BJ (cell line): ENCODE results near the gene LOX. TPM values are rescaled to one million over a fixed set of nuclear protein-coding genes. Genes with fewer than 3 reads are reported as not detected.

Source experiments
- CTCF ChIA-PET: fragments of 350-600 bp; formaldehyde crosslinking; extraction: SDS; loops from one replicate; lab custom pipeline; 2021; ENCODE audit warnings: antibody characterized with exemption, inconsistent platforms; lab: Yijun Ruan, JAX
- POLR2A ChIA-PET: fragments of 300-600 bp; sonication (Branson Sonifier 250); formaldehyde crosslinking; extraction: SDS; loops from one replicate; lab custom pipeline; 2021; ENCODE audit warnings: antibody characterized with exemption; lab: Charles Lee
- DNase-seq: peaks from one replicate; pipeline ENCODE4 v3.0.0-alpha.2; 2011; ENCODE audit warnings: low read depth
- H3K27me3 ChIP-seq: 2 replicates; pipeline ENCODE4 v1.6.0; 2011; ENCODE audit warnings: low read length; ENCODE audit not compliant: control insufficient read depth, insufficient read depth
- H3K36me3 ChIP-seq: 2 replicates; pipeline ENCODE4 v1.5.1; 2011; ENCODE audit warnings: low read length; ENCODE audit not compliant: control insufficient read depth, insufficient read depth
- H3K4me3 ChIP-seq: 2 replicates; pipeline ENCODE4 v1.5.1; 2011; ENCODE audit warnings: low read depth, mild to moderate bottlenecking, control low read depth, low read length
- CTCF ChIP-seq: IDR thresholded peaks from 2 replicates; pipeline ENCODE4 v1.5.1; 2011; ENCODE audit warnings: low read depth, mild to moderate bottlenecking, control low read depth, inconsistent platforms, low read length, moderate library complexity; ENCODE audit not compliant: insufficient read depth
- polyA plus RNA-seq: library from polyadenylated mRNA; depleted of rRNA; stranded (reverse); fragments of >200 nt; gene quantifications from 2 replicates; pipeline ENCODE4 v1.2.3, GENCODE V29; 2011

LOX gene
- polyA plus RNA-seq, 1 experiment, result 668 TPM

DNA sequence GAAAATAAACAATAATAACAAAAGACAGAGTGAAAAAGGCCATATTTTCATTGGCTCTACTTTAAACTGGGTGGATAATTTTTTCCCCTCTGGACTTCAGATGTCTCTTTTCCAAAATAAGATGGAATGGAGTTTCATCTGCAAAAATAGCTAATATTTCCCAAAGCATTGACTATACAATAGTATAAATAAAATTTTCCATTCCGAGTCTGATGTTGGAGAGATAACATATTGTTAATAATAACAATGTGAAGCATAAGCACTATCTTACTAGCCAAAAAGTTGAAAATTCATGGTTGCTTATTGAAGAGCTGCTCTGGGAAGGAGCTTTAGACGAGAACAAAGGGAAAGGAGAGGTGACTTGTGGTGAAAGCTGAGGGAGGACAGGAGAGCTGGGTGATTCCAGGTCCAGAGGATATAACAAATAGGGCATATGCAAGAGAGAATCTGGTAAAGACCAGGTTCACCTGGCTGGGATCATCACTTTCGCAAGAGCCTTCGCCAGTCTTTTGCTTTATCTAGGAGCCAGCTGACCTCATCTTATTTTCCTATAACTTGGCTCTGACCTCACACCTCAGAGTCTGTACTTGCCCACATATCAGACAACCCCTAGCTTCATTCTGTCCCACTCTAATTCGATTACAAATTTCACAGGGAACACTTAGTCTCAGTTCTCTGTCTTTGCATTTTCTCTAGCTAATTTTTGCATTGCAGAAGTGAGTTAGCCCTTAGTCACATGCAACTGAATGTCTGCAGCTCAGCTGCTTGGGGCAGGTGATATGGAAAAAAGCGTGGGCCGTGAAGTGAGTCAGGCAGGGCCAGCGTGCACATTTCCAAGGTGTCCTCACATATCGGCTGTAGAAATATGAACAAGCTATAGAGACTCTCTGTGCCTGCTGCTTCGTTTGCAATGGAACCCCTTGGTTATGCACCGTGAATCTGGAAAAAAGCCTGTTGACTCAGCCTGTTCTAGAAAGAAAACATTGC lies 43.7 kb upstream of the LOX start:
- TF ChIP-seq CTCF, result no peak
- ChIA-PET CTCF (interaction anchor here (2.1 kb wide), 1 partner anchor 20 kb away, joined by 7 read pairs; no protein-coding TSS in a partner anchor), POLR2A (no interaction called here)
- Histone ChIP-seq H3K36me3 (no peaks in the 10 kb centered on the region), H3K4me3 (no peak overlapping the region), H3K27me3 (no peaks in the 10 kb centered on the region)
- DNase-seq, result no peak

DNA sequence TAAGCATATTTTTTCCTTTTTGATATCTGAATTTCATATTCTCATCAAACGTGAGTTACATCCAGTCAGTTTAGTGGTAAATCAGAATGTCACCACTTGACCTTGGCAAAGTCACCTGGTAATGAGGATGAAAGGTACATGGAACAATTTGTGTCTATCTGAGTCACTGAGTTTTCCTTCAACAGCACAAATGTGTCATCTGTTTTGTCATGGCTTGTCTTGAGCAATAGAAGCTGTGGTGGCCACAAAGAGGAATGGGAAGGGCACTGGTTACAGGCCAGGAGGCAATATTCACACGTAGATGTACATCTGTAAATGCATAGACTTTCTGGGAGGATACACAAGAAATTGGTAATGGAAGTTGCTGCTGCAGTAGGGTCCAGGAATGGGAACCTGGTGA lies 42.9 kb upstream of the LOX start:
- Histone ChIP-seq H3K36me3 (no peaks in the 10 kb centered on the region), H3K27me3 (no peaks in the 10 kb centered on the region), H3K4me3 (no peak overlapping the region)
- CTCF ChIA-PET, result interaction anchor here (0.7 to 2.1 kb wide), 3 partner anchors 19 to 153 kb away, joined by 3 to 7 read pairs (median 3); no protein-coding TSS in a partner anchor
- DNase-seq, result no peak
- POLR2A ChIA-PET, result no interaction called here
- no peak for TF ChIP-seq CTCF

DNA sequence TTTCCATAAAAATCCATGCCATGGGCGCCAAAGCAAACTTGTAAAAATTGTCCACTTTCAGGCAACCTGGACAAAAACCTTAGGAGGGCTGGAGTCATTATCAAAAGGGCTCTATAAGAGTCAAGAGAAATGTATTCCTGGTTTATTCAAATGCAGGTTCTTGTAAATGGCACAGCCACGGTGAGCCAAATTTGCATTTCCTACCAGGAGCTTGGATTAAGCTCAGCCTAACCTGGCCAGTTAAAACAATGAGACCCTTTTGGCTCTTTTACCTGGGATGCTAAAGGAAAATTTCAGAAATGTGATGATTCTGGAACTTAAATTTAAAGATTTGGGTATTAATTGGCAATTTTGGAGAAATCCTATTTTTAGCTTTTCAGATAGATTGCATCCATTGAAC lies 42.4 kb upstream of the LOX start:
- ChIA-PET CTCF (interaction anchor here (0.7 to 0.8 kb wide), 2 partner anchors 29 to 153 kb away, joined by 3 read pairs; no protein-coding TSS in a partner anchor), POLR2A (no interaction called here)
- no peak for TF ChIP-seq CTCF
- DNase-seq, result no peak
- H3K36me3 ChIP-seq, result no peaks in the 10 kb centered on the region
- H3K27me3 ChIP-seq, result no peaks in the 10 kb centered on the region
- H3K4me3 ChIP-seq, result no peak overlapping the region

DNA sequence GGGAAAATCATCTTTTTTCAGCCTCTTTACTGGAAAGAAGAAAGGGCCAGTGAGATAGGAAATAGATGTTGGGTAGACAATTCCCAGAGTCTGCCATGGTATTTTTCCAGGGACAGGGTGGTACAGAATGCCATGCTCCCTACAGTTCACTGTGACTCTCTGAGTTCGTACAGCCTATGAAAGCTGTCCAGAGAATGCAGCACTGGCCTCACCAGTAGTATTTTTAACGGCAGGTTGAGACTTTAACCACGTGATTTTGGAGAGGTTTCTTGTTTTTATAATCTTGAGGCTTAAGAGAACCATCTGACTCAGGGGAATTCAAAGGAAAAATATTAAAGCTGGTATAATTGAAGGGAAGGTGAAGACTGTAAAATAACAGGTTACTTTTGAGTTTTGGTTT lies 41.1 kb upstream of the LOX start:
- POLR2A ChIA-PET, result no interaction called here
- H3K36me3 ChIP-seq, result no peaks in the 10 kb centered on the region
- H3K4me3 ChIP-seq, result no peak overlapping the region
- DNase-seq, result no peak
- no peaks in the 10 kb centered on the region for H3K27me3 ChIP-seq
- no peak for TF ChIP-seq CTCF
- CTCF ChIA-PET, result no interaction called here

DNA sequence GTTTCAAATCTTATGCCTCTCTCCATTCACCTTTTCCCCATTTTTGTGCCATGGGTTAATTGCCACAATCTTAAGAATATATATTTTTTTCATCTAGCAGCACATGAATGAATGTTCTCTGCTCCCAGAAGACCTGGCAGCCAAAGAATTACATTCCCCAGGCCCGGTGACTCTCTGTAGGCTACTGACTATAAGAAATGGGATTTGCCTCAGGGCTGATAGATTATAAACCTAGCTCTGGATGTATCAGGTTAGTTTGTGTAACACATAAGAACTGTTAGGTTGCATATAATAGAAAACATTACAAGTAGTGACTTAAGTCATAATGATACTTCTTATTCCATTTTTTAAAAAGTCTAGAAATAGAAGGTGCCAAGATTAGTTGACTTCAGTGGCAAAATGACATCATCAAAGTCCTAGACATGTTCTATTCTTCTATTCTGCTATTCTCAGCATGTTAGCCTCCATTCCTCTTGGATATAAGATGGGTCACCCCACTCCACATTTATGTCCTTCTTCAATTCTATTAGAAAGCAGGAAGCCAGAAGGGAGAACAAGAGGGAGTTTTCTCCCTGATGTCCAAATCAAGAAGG lies 40.4 kb upstream of the LOX start:
- no peak for DNase-seq
- H3K4me3 ChIP-seq, result no peak overlapping the region
- CTCF ChIA-PET, result interaction anchor here (1.2 kb wide), 1 partner anchor 10 kb away, joined by 4 read pairs; no protein-coding TSS in a partner anchor
- no peaks in the 10 kb centered on the region for H3K36me3 ChIP-seq
- H3K27me3 ChIP-seq, result no peaks in the 10 kb centered on the region
- POLR2A ChIA-PET, result no interaction called here
- no peak for TF ChIP-seq CTCF
